HepG2 (cell line): ENCODE results near the gene PLD1. TPM values are rescaled to one million over a fixed set of nuclear protein-coding genes. Genes with fewer than 3 reads are reported as not detected.

ENCODE experiments used
- ATAC-seq: fragments of 200-7000 bp; cut with Tn5 transposase; 3 replicates; pipeline ENCODE4 v1.9.1; 2020; ENCODE audit warnings: mild to moderate bottlenecking, moderate library complexity
- BruUV-seq: library from RNA; stranded (reverse); fragments of 400-500 nt; replicated peaks from 2 replicates; lab custom pipeline; 2021; lab: Mats Ljungman, UMichigan
- CTCF ChIA-PET: fragments of 300-600 bp; formaldehyde crosslinking; extraction: SDS; loops from one replicate; lab custom pipeline; 2021; ENCODE audit warnings: low total read pairs, inconsistent platforms, low intra/inter-chr PET ratio; lab: Yijun Ruan, JAX
- POLR2A ChIA-PET: fragments of 350-600 bp; sonication (Branson Sonifier 250); formaldehyde crosslinking; loops from one replicate; lab custom pipeline; 2020; ENCODE audit warnings: antibody characterized with exemption, inconsistent platforms; lab: Yijun Ruan, JAX
- DNase-seq: peaks from one replicate; pipeline ENCODE4 v3.0.0-alpha.2; 2015; ENCODE audit warnings: low spot score
- FAIRE-seq: peaks from 3 replicates; lab custom pipeline; 2011; peaks lifted over from hg19 to GRCh38; lab: Jason Lieb, UNC
- H2AFZ ChIP-seq: one replicate; pipeline ENCODE4 v1.6.1; 2011; ENCODE audit warnings: low read length, inconsistent platforms
- H3K27ac ChIP-seq: fragments of 300-600 bp; 3 replicates; pipeline ENCODE4 v1.8.0; 2011; ENCODE audit warnings: mixed run types, mild to moderate bottlenecking, mixed read lengths, low read length, inconsistent platforms; ENCODE audit not compliant: insufficient read depth; ENCODE audit errors: extremely low read length
- H3K27me3 ChIP-seq, 2 experiments: fragments of 200-600 bp in 1 of 2; 2 replicates in 1 of 2; 3 replicates in 1 of 2; pipeline versions ENCODE4 v1.6.0 to v1.8.0; 2011; ENCODE audit warnings: low read length in 2 of 2, mild to moderate bottlenecking in 2 of 2, moderate library complexity in 2 of 2, inconsistent platforms in 1 of 2; ENCODE audit not compliant: insufficient read depth in 2 of 2, control insufficient read depth in 1 of 2
- H3K36me3 ChIP-seq, 2 experiments: fragments of 200-600 bp in 1 of 2; replicated peaks in 1 of 2; 2 replicates in 1 of 2; 3 replicates in 1 of 2; pipeline versions ENCODE4 v1.5.1 to v1.8.0; 2011; ENCODE audit warnings: low read length in 2 of 2, inconsistent platforms in 1 of 2; ENCODE audit not compliant: insufficient read depth in 2 of 2, control insufficient read depth in 1 of 2
- H3K4me1 ChIP-seq: 2 replicates; pipeline ENCODE4 v1.5.1; 2012; ENCODE audit warnings: low read length, inconsistent platforms; ENCODE audit not compliant: insufficient read depth
- H3K4me2 ChIP-seq: 2 replicates; pipeline ENCODE4 v1.6.0; 2011; ENCODE audit warnings: low read depth, low read length, inconsistent platforms
- H3K4me3 ChIP-seq, 3 experiments: fragments of 200-600 bp in 1 of 3; sonication (generic), shearing (Covaris generic) in 1 of 3; replicated peaks in 1 of 3; 2 replicates each; pipeline ENCODE4 v1.5.1; 2011 to 2016; ENCODE audit warnings: low read length in 3 of 3, inconsistent platforms in 2 of 3, low read depth in 2 of 3, mild to moderate bottlenecking in 2 of 3, control low read depth in 1 of 3, mixed read lengths in 1 of 3; ENCODE audit not compliant: insufficient read depth in 1 of 3
- H3K79me2 ChIP-seq: one replicate; pipeline ENCODE4 v1.6.1; 2011; ENCODE audit warnings: low read length, inconsistent platforms; ENCODE audit not compliant: insufficient read depth
- H3K9ac ChIP-seq: 2 replicates; pipeline ENCODE4 v1.6.0; 2011; ENCODE audit warnings: mild to moderate bottlenecking, low read depth, low read length, inconsistent platforms; ENCODE audit not compliant: insufficient read depth
- H3K9me3 ChIP-seq: 2 replicates; pipeline ENCODE4 v1.5.1; 2012; ENCODE audit warnings: mild to moderate bottlenecking, low read length
- H4K20me1 ChIP-seq: 2 replicates; pipeline ENCODE4 v1.6.0; 2011; ENCODE audit warnings: inconsistent platforms, mild to moderate bottlenecking, low read length, moderate library complexity; ENCODE audit not compliant: insufficient read depth
- ARNT2 ChIP-seq: sonication (generic); formaldehyde crosslinking; IDR thresholded peaks from 2 replicates; pipeline ENCODE4 v1.8.0; 2022; ENCODE audit warnings: mild to moderate bottlenecking, low read depth, missing genetic modification reagents, moderate library complexity
- CEBPZ ChIP-seq: IDR thresholded peaks from 2 replicates; pipeline ENCODE4 v1.6.1; 2012; ENCODE audit warnings: low read length, improper control_type of control experiment
- FOXO1 ChIP-seq: sonication (generic); formaldehyde crosslinking; IDR thresholded peaks from 2 replicates; pipeline ENCODE4 v1.4.0; 2020; ENCODE audit warnings: missing genetic modification reagents
- MXD3 ChIP-seq: IDR thresholded peaks from 2 replicates; pipeline ENCODE4 v1.6.1; 2016; ENCODE audit warnings: mild to moderate bottlenecking, missing biosample characterization, missing genetic modification reagents
- RAD21 ChIP-seq: fragments of 450-650 bp; formaldehyde crosslinking; IDR thresholded peaks from 2 replicates; pipeline ENCODE4 v1.5.0; 2020; ENCODE audit warnings: mild to moderate bottlenecking
- SP5 ChIP-seq: IDR thresholded peaks from 2 replicates; pipeline ENCODE4 v1.6.1; 2016; ENCODE audit warnings: low read depth, borderline replicate concordance
- ZFP82 ChIP-seq: sonication (generic); formaldehyde crosslinking; IDR thresholded peaks from 2 replicates; pipeline ENCODE4 v1.5.1; 2020; ENCODE audit warnings: mild to moderate bottlenecking, missing genetic modification reagents, borderline replicate concordance
- ZNF274 ChIP-seq: sonication (generic); formaldehyde crosslinking; IDR thresholded peaks from 2 replicates; pipeline ENCODE4 v1.5.1; 2020; ENCODE audit warnings: mild to moderate bottlenecking, missing genetic modification reagents
- ZNF333 ChIP-seq: sonication (generic); formaldehyde crosslinking; IDR thresholded peaks from 2 replicates; pipeline ENCODE4 v1.4.0; 2020; ENCODE audit warnings: mild to moderate bottlenecking, missing genetic modification reagents, borderline replicate concordance
- ZNF546 ChIP-seq: sonication (generic); formaldehyde crosslinking; conservative IDR thresholded peaks from 2 replicates; pipeline ENCODE4 v1.8.1; 2023; ENCODE audit warnings: mild to moderate bottlenecking, missing genetic modification reagents
- WGBS: methylation state at CpG from one replicate; pipeline ENCODE4 v1.1.6; 2017; ENCODE audit warnings: low lambda C conversion rate; 5-methylcytosine and 5-hydroxymethylcytosine counted together
- in situ Hi-C: cut with HindIII; loops from 2 replicates; pipeline ENCODE4 v1.10.0; 2017; ENCODE audit warnings: low pct_unique_long_range_greater_than_20kb; ENCODE audit not compliant: extremely low pct_ligation_motif_present
- intact Hi-C: fragments of 100-400 bp; cut with micrococcal nuclease; formaldehyde crosslinking; loops from one replicate; pipeline ENCODE4 v1.10.0; 2022; ENCODE audit not compliant: unreplicated experiment
- polyA plus RNA-seq, 8 experiments: library from polyadenylated mRNA; depleted of rRNA in 3 of 8; stranded (reverse) in 7 of 8; unstranded in 1 of 8; fragments of >200 nt; fragmentation: Illumina TruSeq in 4 of 8; extraction: Trizol in 4 of 8; gene quantifications; 2 replicates each; pipeline versions ENCODE4 v1.2.1 to v1.2.3, GENCODE V29; 2011 to 2016; ENCODE audit warnings: low read depth in 4 of 8, missing spikeins in 1 of 8, mixed read lengths in 1 of 8; ENCODE audit not compliant: insufficient read depth in 1 of 8
- total RNA-seq, 5 experiments: library from RNA; depleted of rRNA; stranded (reverse); fragments of >200 nt; fragmentation: Illumina TruSeq; extraction: Trizol; gene quantifications; 2 replicates each; pipeline ENCODE4 v1.2.3, GENCODE V29; 2016; ENCODE audit warnings: low read depth in 1 of 5
- TF ChIP-seq, protein P1 (sequence below): sonication (generic); formaldehyde crosslinking; IDR thresholded peaks from 2 replicates; pipeline ENCODE4 v1.4.0; 2020; ENCODE audit warnings: missing genetic modification reagents, mild to moderate bottlenecking, borderline replicate concordance

The PLD1 gene
- total and polyA plus RNA-seq, 2 of the 13 experiments (the other 11 are each of a cell fraction or from before 2014, with no cell fraction given): 27.1 to 59.4 TPM

- Histone ChIP-seq H4K20me1 (no peaks in the 10 kb centered on the region), H3K4me3 (no peak overlapping the region), H3K9ac (no peak overlapping the region), H3K27me3 (no peaks in the 10 kb centered on the region), H3K9me3 (no peaks in the 10 kb centered on the region), H3K36me3 (no peaks in the 10 kb centered on the region), H2AFZ (no peak overlapping the region), H3K27ac (no peak overlapping the region), H3K79me2 (no peaks in the 10 kb centered on the region), H3K4me1 (peaks cover 15% of the 10 kb centered on the region), H3K4me2 (no peak overlapping the region)
- intact Hi-C loops: no loop called here
- WGBS: 63% methylated on average over 5 of the region's 5 CpGs
- TF ChIP-seq ZNF546 (CRISPR knock-in tag): no peak
- TF ChIP-seq ZNF274: no peak
- in situ Hi-C loops: no loop called here
- FAIRE-seq (no peak), DNase-seq (no peak), ATAC-seq (no peak)
- ChIA-PET POLR2A (no interaction called here), CTCF (no interaction called here)
- BruUV-seq: no TSS peak
Observed at GRCh38 chr3:171561596-171562323, 248.5 kb downstream of the PLD1 start.

DNA sequence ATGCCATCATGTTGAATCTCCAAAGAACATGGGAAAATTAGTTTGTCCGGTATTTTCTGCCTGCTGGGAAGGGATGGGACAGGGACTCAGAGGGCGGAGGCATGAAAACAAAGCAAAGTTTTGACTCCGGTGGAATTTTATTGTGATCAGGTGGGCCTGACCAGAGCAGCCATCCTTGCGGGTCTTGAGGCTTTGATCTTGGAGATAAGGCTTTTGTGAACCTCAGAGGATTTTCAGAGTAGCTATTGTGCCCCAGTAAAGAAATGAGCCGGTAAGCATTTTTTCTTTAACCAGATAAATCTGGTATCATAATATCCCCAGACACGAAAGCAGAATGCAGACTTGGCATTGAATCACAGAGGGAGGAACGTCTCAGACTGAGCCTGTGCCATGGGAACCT, 250.7 kb downstream of the PLD1 start:
- WGBS: 54% methylated on average over 7 of the region's 7 CpGs
- in situ Hi-C loops: no loop called here
- no peak overlapping the region for H3K4me2 ChIP-seq

More for the DNA sequence above, 250.7 kb downstream of the PLD1 start:
- no TSS peak for BruUV-seq
- H2AFZ ChIP-seq: no peak overlapping the region
- no peak overlapping the region for H3K4me3 ChIP-seq
- H3K9ac ChIP-seq: no peak overlapping the region
- H4K20me1 ChIP-seq: no peaks in the 10 kb centered on the region
- no peaks in the 10 kb centered on the region for H3K36me3 ChIP-seq
- ATAC-seq (no peak), FAIRE-seq (no peak)
- POLR2A ChIA-PET: no interaction called here
- H3K4me1 ChIP-seq: no peaks in the 10 kb centered on the region
- H3K27ac ChIP-seq: no peak overlapping the region
- CTCF ChIA-PET: no interaction called here
- no peak for TF ChIP-seq CEBPZ
- TF ChIP-seq RAD21 (CRISPR knock-in tag): no peak
- TF ChIP-seq ZFP82: no peak
- TF ChIP-seq SP5 (CRISPR knock-in tag): no peak
- TF ChIP-seq ZNF333: no peak
- TF ChIP-seq FOXO1 (CRISPR knock-in tag): no peak
- TF ChIP-seq, protein P1, sequence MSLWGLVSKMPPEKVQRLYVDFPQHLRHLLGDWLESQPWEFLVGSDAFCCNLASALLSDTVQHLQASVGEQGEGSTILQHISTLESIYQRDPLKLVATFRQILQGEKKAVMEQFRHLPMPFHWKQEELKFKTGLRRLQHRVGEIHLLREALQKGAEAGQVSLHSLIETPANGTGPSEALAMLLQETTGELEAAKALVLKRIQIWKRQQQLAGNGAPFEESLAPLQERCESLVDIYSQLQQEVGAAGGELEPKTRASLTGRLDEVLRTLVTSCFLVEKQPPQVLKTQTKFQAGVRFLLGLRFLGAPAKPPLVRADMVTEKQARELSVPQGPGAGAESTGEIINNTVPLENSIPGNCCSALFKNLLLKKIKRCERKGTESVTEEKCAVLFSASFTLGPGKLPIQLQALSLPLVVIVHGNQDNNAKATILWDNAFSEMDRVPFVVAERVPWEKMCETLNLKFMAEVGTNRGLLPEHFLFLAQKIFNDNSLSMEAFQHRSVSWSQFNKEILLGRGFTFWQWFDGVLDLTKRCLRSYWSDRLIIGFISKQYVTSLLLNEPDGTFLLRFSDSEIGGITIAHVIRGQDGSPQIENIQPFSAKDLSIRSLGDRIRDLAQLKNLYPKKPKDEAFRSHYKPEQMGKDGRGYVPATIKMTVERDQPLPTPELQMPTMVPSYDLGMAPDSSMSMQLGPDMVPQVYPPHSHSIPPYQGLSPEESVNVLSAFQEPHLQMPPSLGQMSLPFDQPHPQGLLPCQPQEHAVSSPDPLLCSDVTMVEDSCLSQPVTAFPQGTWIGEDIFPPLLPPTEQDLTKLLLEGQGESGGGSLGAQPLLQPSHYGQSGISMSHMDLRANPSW (CRISPR knock-in tag): no peak
- no peak for TF ChIP-seq ARNT2 (CRISPR knock-in tag)
- TF ChIP-seq MXD3: no peak
- TF ChIP-seq, all 625 proteins: peak for 0
- DNase-seq: no peak
- H3K9me3 ChIP-seq: no peaks in the 10 kb centered on the region
- H3K79me2 ChIP-seq: no peaks in the 10 kb centered on the region
- intact Hi-C loops: no loop called here
- H3K27me3 ChIP-seq: no peaks in the 10 kb centered on the region
